GM23338 (cell line): ENCODE data around the gene SMYD3. TPM values are rescaled to one million over a fixed set of nuclear protein-coding genes. Genes with fewer than 3 reads are reported as not detected.

ENCODE experiments used
- ATAC-seq: fragments of 200-7000 bp; cut with Tn5 transposase; 3 replicates; pipeline ENCODE4 v1.9.1; 2020
- DNase-seq: peaks from one replicate; pipeline ENCODE4 v3.0.0-alpha.2; 2015; ENCODE audit warnings: low spot score
- H2AFZ ChIP-seq: fragments of 200-600 bp; sonication (generic); 2 replicates; pipeline ENCODE4 v1.8.0; 2016; ENCODE audit warnings: antibody characterized with exemption, mild to moderate bottlenecking, moderate library complexity
- H3F3A ChIP-seq: fragments of 200-600 bp; sonication (generic); replicated peaks from 2 replicates; pipeline ENCODE4 v1.8.0; 2017; ENCODE audit warnings: antibody characterized with exemption, mixed run types, low read depth
- H3K27ac ChIP-seq: fragments of 200-600 bp; sonication (generic); 2 replicates; pipeline ENCODE4 v1.6.1; 2016; ENCODE audit warnings: low read depth
- H3K27me3 ChIP-seq: fragments of 200-600 bp; sonication (generic); 2 replicates; pipeline ENCODE4 v1.8.0; 2016; ENCODE audit warnings: mild to moderate bottlenecking, mixed run types, moderate library complexity; ENCODE audit not compliant: insufficient read depth
- H3K36me3 ChIP-seq: fragments of 200-600 bp; sonication (generic); 2 replicates; pipeline ENCODE4 v1.8.0; 2016; ENCODE audit warnings: mild to moderate bottlenecking; ENCODE audit not compliant: insufficient read depth
- H3K4me1 ChIP-seq: fragments of 200-600 bp; sonication (generic); 2 replicates; pipeline ENCODE4 v1.8.0; 2016; ENCODE audit warnings: mild to moderate bottlenecking, moderate library complexity; ENCODE audit not compliant: insufficient read depth
- H3K4me2 ChIP-seq: fragments of 200-600 bp; sonication (generic); 2 replicates; pipeline ENCODE4 v1.7.1; 2017; ENCODE audit warnings: mixed run types
- H3K4me3 ChIP-seq: fragments of 200-600 bp; sonication (generic); 2 replicates; pipeline ENCODE4 v1.6.1; 2016; ENCODE audit warnings: mixed run types
- H3K79me2 ChIP-seq: fragments of 200-600 bp; sonication (generic); replicated peaks from 2 replicates; pipeline ENCODE4 v1.8.0; 2017; ENCODE audit warnings: mild to moderate bottlenecking; ENCODE audit not compliant: insufficient read depth
- H3K9me2 ChIP-seq: fragments of 200-600 bp; sonication (generic); 2 replicates; pipeline ENCODE4 v1.8.0; 2017; ENCODE audit not compliant: insufficient read depth
- H4K20me1 ChIP-seq: fragments of 200-600 bp; sonication (generic); replicated peaks from 2 replicates; pipeline ENCODE4 v1.8.0; 2017; ENCODE audit warnings: mild to moderate bottlenecking; ENCODE audit not compliant: insufficient read depth
- H3K27ac Mint-ChIP-seq: 2 replicates; pipeline ENCODE4 v1.8.0; 2020; ENCODE audit warnings: inconsistent platforms, mild to moderate bottlenecking, moderate library complexity, mixed read lengths
- H3K27me3 Mint-ChIP-seq: 3 replicates; pipeline ENCODE4 v1.8.0; 2022; ENCODE audit warnings: low read depth, mild to moderate bottlenecking, moderate library complexity, mixed read lengths, inconsistent platforms; ENCODE audit not compliant: insufficient read depth, poor library complexity
- H3K36me3 Mint-ChIP-seq: 3 replicates; pipeline ENCODE4 v1.8.0; 2021; ENCODE audit warnings: low read depth, mild to moderate bottlenecking, inconsistent platforms, moderate library complexity, mixed read lengths
- H3K4me1 Mint-ChIP-seq: 3 replicates; pipeline ENCODE4 v1.8.0; 2020; ENCODE audit warnings: mild to moderate bottlenecking, inconsistent platforms, mixed read lengths
- H3K4me3 Mint-ChIP-seq: 3 replicates; pipeline ENCODE4 v1.8.0; 2021; ENCODE audit warnings: moderate library complexity, mild to moderate bottlenecking, inconsistent platforms, mixed read lengths
- H3K9me3 Mint-ChIP-seq: 3 replicates; pipeline ENCODE4 v1.8.0; 2020; ENCODE audit warnings: moderate library complexity, mild to moderate bottlenecking, inconsistent platforms, mixed read lengths
- CREB1 ChIP-seq: fragments of 250-450 bp; sonication (Bioruptor Pico); IDR thresholded peaks from 2 replicates; pipeline ENCODE4 v1.5.0; 2020; ENCODE audit warnings: low read depth, mild to moderate bottlenecking, moderate library complexity
- ETS1 ChIP-seq: IDR thresholded peaks from 2 replicates; pipeline ENCODE4 v1.6.1; 2016; ENCODE audit warnings: antibody characterized with exemption
- EZH2 ChIP-seq: fragments of 200-600 bp; sonication (generic); IDR thresholded peaks from one replicate; pipeline ENCODE4 v1.8.0; 2017; ENCODE audit warnings: antibody characterized with exemption, mild to moderate bottlenecking, low read depth; ENCODE audit not compliant: unreplicated experiment
- EZH2phosphoT487 ChIP-seq: fragments of 200-600 bp; sonication (generic); IDR thresholded peaks from one replicate; pipeline ENCODE4 v1.8.1; 2018; ENCODE audit warnings: antibody characterized with exemption; ENCODE audit not compliant: unreplicated experiment
- JUNB ChIP-seq: IDR thresholded peaks from one replicate; pipeline ENCODE4 v1.6.1; 2016; ENCODE audit warnings: antibody characterized with exemption; ENCODE audit not compliant: unreplicated experiment
- NANOG ChIP-seq: IDR thresholded peaks from 2 replicates; pipeline ENCODE4 v1.6.1; 2016; ENCODE audit warnings: antibody characterized with exemption, borderline replicate concordance
- POLR2AphosphoS5 ChIP-seq: IDR thresholded peaks from 2 replicates; pipeline ENCODE4 v1.6.1; 2016; ENCODE audit warnings: antibody characterized with exemption, low read depth
- REST ChIP-seq: IDR thresholded peaks from one replicate; pipeline ENCODE4 v1.6.1; 2018; ENCODE audit warnings: antibody characterized with exemption; ENCODE audit not compliant: unreplicated experiment
- STAT1 ChIP-seq: IDR thresholded peaks from one replicate; pipeline ENCODE4 v1.6.1; 2016; ENCODE audit warnings: antibody characterized with exemption; ENCODE audit not compliant: unreplicated experiment
- ZNF114 ChIP-seq: fragments of 250-450 bp; sonication (Bioruptor Pico); IDR thresholded peaks from 2 replicates; pipeline ENCODE4 v1.5.0; 2020; ENCODE audit warnings: mild to moderate bottlenecking, moderate library complexity
- ZNF331 ChIP-seq: fragments of 250-450 bp; sonication (Bioruptor Pico); IDR thresholded peaks from 2 replicates; pipeline ENCODE4 v1.5.0; 2020; ENCODE audit warnings: low read depth, mild to moderate bottlenecking, moderate library complexity
- ZNF462 ChIP-seq: fragments of 250-450 bp; sonication (Bioruptor Pico); IDR thresholded peaks from 2 replicates; pipeline ENCODE4 v1.5.0; 2020; ENCODE audit warnings: mild to moderate bottlenecking, moderate library complexity
- polyA plus RNA-seq: library from polyadenylated mRNA; unstranded; fragments of >200 nt; fragmentation: Nextera tagmentation; extraction: Ambion mirVana; gene quantifications from 2 replicates; pipeline ENCODE4 v1.2.1, GENCODE V29; 2016
- total RNA-seq: library from RNA; depleted of rRNA; stranded (reverse); fragments of >200 nt; shearing (Covaris generic); gene quantifications from 2 replicates; pipeline ENCODE4 v1.2.3, GENCODE V29; 2014
- TF ChIP-seq, protein P1 (sequence below), 2 experiments: fragments of 200-600 bp in 1 of 2; sonication (generic) in 1 of 2; conservative IDR thresholded peaks; 2 replicates each; pipeline versions ENCODE4 v1.5.1 to v1.6.1; 2016 to 2017; ENCODE audit warnings: antibody characterized with exemption in 2 of 2, low read depth in 2 of 2, mild to moderate bottlenecking in 2 of 2, moderate library complexity in 1 of 2

The SMYD3 gene
- total and polyA plus RNA-seq, 2 experiments from 2014 or later, result 31.8 to 34.4 TPM

DNA sequence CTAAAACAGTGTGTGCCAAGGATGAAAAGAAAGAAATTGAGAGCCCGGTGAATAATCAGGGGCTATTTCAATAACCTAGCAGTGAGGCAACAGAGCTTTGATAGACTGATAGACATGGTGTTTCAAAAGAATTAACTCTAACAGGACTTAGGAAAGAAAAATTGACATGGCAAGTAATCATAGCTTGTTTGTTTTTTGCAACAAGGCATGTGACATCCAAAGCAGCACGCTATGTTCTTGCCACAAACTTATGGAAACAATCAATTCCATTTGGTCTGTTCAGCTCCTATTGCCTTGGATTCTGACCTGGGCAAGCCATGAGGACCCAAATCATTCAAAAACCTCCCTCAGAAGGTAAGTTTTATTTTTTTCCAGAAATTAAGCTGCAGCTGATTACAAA is 608.5 kb downstream of the SMYD3 start:
- Histone ChIP-seq H2AFZ (no peak overlapping the region), H3K9me2 (peaks cover 11% of the 10 kb centered on the region; the same call in 1 of the 2 replicates), H3K36me3 (peaks cover 3% of the 10 kb centered on the region; the same call in 1 of the 2 replicates), H3K4me3 (no peak overlapping the region), H3K4me2 (no peak overlapping the region), H3F3A (no peaks in the 10 kb centered on the region), H3K79me2 (no peaks in the 10 kb centered on the region), H4K20me1 (no peaks in the 10 kb centered on the region), H3K4me1 (no peaks in the 10 kb centered on the region), H3K27ac (no peak overlapping the region), H3K27me3 (no peaks in the 10 kb centered on the region)
- H3K4me3 Mint-ChIP-seq, result no peak overlapping the region
- TF ChIP-seq POLR2AphosphoS5 (no peak), JUNB (no peak), ZNF331 (CRISPR knock-in tag) (no peak), REST (no peak), ETS1 (no peak), ZNF462 (no peak), ZNF114 (CRISPR knock-in tag) (no peak), EZH2phosphoT487 (no peak), EZH2 (no peak), NANOG (no peak), CREB1 (no peak), STAT1 (no peak)
- TF ChIP-seq, protein P1, sequence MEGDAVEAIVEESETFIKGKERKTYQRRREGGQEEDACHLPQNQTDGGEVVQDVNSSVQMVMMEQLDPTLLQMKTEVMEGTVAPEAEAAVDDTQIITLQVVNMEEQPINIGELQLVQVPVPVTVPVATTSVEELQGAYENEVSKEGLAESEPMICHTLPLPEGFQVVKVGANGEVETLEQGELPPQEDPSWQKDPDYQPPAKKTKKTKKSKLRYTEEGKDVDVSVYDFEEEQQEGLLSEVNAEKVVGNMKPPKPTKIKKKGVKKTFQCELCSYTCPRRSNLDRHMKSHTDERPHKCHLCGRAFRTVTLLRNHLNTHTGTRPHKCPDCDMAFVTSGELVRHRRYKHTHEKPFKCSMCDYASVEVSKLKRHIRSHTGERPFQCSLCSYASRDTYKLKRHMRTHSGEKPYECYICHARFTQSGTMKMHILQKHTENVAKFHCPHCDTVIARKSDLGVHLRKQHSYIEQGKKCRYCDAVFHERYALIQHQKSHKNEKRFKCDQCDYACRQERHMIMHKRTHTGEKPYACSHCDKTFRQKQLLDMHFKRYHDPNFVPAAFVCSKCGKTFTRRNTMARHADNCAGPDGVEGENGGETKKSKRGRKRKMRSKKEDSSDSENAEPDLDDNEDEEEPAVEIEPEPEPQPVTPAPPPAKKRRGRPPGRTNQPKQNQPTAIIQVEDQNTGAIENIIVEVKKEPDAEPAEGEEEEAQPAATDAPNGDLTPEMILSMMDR (conservative IDR thresholded peaks at IDR 0.05; ENCODE audit: low read depth in 2 of 2), result no peak
- H3K4me1 Mint-ChIP-seq, result no peaks in the 10 kb centered on the region
- DNase-seq, result no peak
- peaks cover 18% of the 10 kb centered on the region for H3K36me3 Mint-ChIP-seq
- ATAC-seq, result no peak
- peaks cover 1% of the 10 kb centered on the region for H3K27me3 Mint-ChIP-seq
- H3K27ac Mint-ChIP-seq, result no peak overlapping the region
- H3K9me3 Mint-ChIP-seq, result peaks cover 18% of the 10 kb centered on the region
